Kidney (tissue), 14 donors: ENCODE results near the gene CCBE1. TPM values are rescaled to one million over a fixed set of nuclear protein-coding genes. Genes with fewer than 3 reads are reported as not detected.

ENCODE experiments used
- DNase-seq, 5 donors: peaks; one replicate each; pipeline ENCODE4 v3.0.0-alpha.2; 2013 to 2020
- FAIRE-seq: peaks from 2 replicates; lab custom pipeline; 2012; peaks lifted over from hg19 to GRCh38; lab: Jason Lieb, UNC
- H3K27ac ChIP-seq, 2 donors: one replicate each; pipeline ENCODE4 v1.7.0; 2013; ENCODE audit warnings: low read depth in 2 of 2, low read length in 2 of 2, inconsistent platforms in 1 of 2
- H3K27me3 ChIP-seq: one replicate; pipeline ENCODE4 v1.7.1; 2013; ENCODE audit warnings: low read length, inconsistent platforms; ENCODE audit not compliant: control insufficient read depth, insufficient read depth
- H3K36me3 ChIP-seq, 3 donors: one replicate each; pipeline versions ENCODE4 v1.7.0 to v1.7.1; 2013; ENCODE audit warnings: low read length in 3 of 3, control low read depth in 1 of 3, inconsistent platforms in 1 of 3; ENCODE audit not compliant: insufficient read depth in 3 of 3, control insufficient read depth in 2 of 3
- H3K4me1 ChIP-seq, 3 donors: one replicate each; pipeline versions ENCODE4 v1.7.0 to v1.7.1; 2013; ENCODE audit warnings: low read length in 3 of 3, inconsistent platforms in 1 of 3, low read depth in 1 of 3; ENCODE audit not compliant: control insufficient read depth in 2 of 3, insufficient read depth in 2 of 3
- H3K4me3 ChIP-seq, 3 donors: one replicate each; pipeline versions ENCODE4 v1.7.0 to v1.8.1; 2013; ENCODE audit warnings: low read length in 3 of 3, control low read depth in 1 of 3, inconsistent platforms in 1 of 3
- H3K9ac ChIP-seq, 3 donors: one replicate each; pipeline versions ENCODE4 v1.7.0 to v1.7.1; 2013; ENCODE audit warnings: low read length in 3 of 3, control low read depth in 1 of 3, inconsistent platforms in 1 of 3
- H3K9me3 ChIP-seq, 3 donors: one replicate each; pipeline versions ENCODE4 v1.7.0 to v1.7.1; 2013; ENCODE audit warnings: low read length in 3 of 3, control low read depth in 1 of 3, inconsistent platforms in 1 of 3; ENCODE audit not compliant: control insufficient read depth in 2 of 3, insufficient read depth in 1 of 3
- intact Hi-C: fragments of 100-400 bp; cut with DNase I; formaldehyde crosslinking; loops from one replicate; pipeline ENCODE4 v1.11.1; 2022
- polyA plus RNA-seq: library from polyadenylated mRNA; stranded (reverse); fragments of 350-450 nt; fragmentation: Illumina TruSeq; extraction: RNeasy Lipid Tissue Mini Kit (QIAGEN cat#74804); gene quantifications from one replicate; pipeline ENCODE4 v1.2.3, GENCODE V29; 2014; ENCODE audit warnings: low read depth, low replicate concordance; ENCODE audit not compliant: insufficient read depth
- total RNA-seq: library from RNA; stranded (reverse); fragmentation: NEBNext Ultra II Directional; extraction: Animal tissue kit (Norgen Biotek cat#: 25700); gene quantifications from one replicate; pipeline ENCODE4 v1.2.1, GENCODE V29; 2021
- TF ChIP-seq, protein P1 (sequence below): IDR thresholded peaks from 3 replicates; pipeline ENCODE4 v1.5.1; 2012; ENCODE audit warnings: mild to moderate bottlenecking, moderate library complexity, borderline replicate concordance; ENCODE audit not compliant: insufficient read depth; ENCODE audit errors: extremely low read depth
- donor health status: control.
- donor health status: control.
- donor health status: control.
- donor health status: control.
- donor health status: control.
- donor health status: DM: yes; HTN: yes; CAD: no.
- donor health status: Normal renal cell carcinoma (clear cell type).

CCBE1 gene
- total and polyA plus RNA-seq, 2 donors from 2014 or later: 1.8 to 2.2 TPM

DNA sequence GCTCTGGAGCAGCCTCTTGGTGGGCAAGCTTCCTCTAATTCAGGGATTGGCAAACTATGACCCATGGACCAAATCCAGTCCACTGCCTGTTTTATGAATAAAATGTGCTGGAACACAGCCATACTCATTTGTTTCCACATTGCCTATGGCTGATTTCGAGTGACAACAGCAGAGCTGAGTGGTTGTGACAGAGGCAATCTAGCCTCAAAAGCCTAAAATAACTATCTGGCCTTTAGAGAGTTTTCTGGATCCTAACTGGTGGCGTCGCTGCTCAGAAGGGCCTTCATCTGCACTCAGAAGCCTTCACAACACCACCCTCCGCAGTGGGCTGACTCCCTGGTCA, 147.1 kb downstream of the CCBE1 start:
- TF ChIP-seq, protein P1, sequence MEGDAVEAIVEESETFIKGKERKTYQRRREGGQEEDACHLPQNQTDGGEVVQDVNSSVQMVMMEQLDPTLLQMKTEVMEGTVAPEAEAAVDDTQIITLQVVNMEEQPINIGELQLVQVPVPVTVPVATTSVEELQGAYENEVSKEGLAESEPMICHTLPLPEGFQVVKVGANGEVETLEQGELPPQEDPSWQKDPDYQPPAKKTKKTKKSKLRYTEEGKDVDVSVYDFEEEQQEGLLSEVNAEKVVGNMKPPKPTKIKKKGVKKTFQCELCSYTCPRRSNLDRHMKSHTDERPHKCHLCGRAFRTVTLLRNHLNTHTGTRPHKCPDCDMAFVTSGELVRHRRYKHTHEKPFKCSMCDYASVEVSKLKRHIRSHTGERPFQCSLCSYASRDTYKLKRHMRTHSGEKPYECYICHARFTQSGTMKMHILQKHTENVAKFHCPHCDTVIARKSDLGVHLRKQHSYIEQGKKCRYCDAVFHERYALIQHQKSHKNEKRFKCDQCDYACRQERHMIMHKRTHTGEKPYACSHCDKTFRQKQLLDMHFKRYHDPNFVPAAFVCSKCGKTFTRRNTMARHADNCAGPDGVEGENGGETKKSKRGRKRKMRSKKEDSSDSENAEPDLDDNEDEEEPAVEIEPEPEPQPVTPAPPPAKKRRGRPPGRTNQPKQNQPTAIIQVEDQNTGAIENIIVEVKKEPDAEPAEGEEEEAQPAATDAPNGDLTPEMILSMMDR: no peak
- H3K4me1 ChIP-seq: peaks cover 0 to 5% (median 0%) of the 10 kb centered on the region in 3 donors
- no peak overlapping the region for H3K4me3 ChIP-seq
- DNase-seq: no peak
- intact Hi-C loops: no loop called here
- no peak overlapping the region for H3K27ac ChIP-seq
- H3K27me3 ChIP-seq: no peaks in the 10 kb centered on the region
- no peaks in the 10 kb centered on the region for H3K9me3 ChIP-seq
- H3K9ac ChIP-seq: no peak overlapping the region
- H3K36me3 ChIP-seq: no peaks in the 10 kb centered on the region
- FAIRE-seq: no peak

DNA sequence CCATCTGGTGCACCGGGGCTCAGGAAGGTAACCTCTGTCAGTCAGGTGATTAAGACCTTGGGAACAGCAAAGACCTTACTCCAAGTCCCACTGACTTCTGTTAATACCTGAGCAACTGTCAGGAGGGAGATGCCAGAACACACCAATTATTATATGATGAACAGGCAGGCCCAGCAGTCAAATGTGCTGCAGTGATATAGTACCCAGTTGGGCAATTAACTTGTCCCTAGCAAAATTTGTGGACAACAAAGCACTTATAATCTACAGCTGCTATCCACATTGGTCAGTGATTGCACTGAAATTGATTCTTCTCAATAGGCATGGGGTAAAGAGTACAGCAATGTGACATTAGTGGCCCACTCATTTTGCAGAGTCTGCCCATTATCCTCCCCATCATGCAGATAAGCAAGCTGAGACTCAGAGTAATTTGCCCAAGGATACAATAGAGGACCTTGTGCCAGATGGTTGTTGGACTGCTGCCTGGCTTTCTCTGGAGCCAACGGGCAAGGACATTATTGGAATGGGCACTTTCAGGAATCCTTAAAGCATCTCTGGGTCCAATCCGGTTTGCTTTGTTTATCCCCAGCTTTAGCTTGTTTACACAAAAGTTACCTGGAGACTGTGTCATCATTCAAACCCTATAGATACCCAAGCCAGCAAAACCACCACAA, 147.6 kb downstream of the CCBE1 start:
- intact Hi-C loops: no loop called here
- Histone ChIP-seq H3K9ac (no peak overlapping the region), H3K4me3 (no peak overlapping the region), H3K36me3 (no peaks in the 10 kb centered on the region), H3K27me3 (no peaks in the 10 kb centered on the region), H3K4me1 (peaks cover 0 to 5% (median 0%) of the 10 kb centered on the region in 3 donors), H3K27ac (no peak overlapping the region), H3K9me3 (no peaks in the 10 kb centered on the region)
- DNase-seq (no peak), FAIRE-seq (no peak)
- TF ChIP-seq, protein P1: no peak

DNA sequence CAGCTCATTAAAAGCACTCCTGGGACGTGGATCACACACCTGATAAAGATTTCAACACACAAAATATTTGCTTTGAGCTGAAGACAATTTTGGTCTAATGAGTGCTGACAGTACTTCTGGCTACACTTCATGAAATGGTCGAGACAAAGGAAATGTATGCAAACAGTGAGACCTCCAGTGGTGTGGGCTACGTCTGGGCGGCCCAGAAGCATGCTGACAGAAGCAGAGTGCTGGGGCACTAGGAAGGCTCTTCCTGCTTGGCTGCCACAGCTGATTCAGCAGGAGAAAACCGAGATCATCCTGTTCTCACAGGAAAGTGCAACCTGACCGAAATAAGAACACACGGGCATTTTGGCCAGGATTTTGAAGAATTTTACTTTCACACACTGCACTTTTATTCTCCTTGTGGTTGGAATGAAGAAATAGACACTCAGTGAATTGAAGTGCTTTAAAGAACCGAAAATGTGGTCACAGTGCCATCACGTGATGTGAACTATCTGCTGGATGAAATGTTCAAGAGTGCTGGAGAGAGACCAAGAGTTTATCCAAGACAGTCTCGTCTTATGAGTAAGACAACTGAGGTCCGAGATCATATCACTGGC, 149.5 kb downstream of the CCBE1 start:
- TF ChIP-seq, protein P1: no peak
- no peaks in the 10 kb centered on the region for H3K36me3 ChIP-seq
- intact Hi-C loops: no loop called here
- no peak overlapping the region for H3K9ac ChIP-seq
- H3K9me3 ChIP-seq: no peaks in the 10 kb centered on the region
- H3K27me3 ChIP-seq: no peaks in the 10 kb centered on the region
- no peak overlapping the region for H3K27ac ChIP-seq
- peaks cover 0 to 5% (median 0%) of the 10 kb centered on the region in 3 donors for H3K4me1 ChIP-seq
- peak in 1 of 5 donors; percentile 39 for DNase-seq
- no peak for FAIRE-seq
- H3K4me3 ChIP-seq: no peak overlapping the region
